ENCODE results near the gene GP5. TPM values are rescaled to one million over a fixed set of nuclear protein-coding genes. Genes with fewer than 3 reads are reported as not detected.

Gene GP5
- total RNA-seq, 1 donor from 2014 or later, result not detected

- no peak for DNase-seq (ENCODE audit: low spot score)
These were observed 1.2 kb downstream of the GP5 start for GRCh38 chr3:194397757-194398312.

- no peak for DNase-seq (ENCODE audit: low spot score)
These were observed 2.0 kb downstream of the GP5 start for GRCh38 chr3:194396859-194397756.

GRCh38 chr3:194396539-194396858 is 2.6 kb downstream of the GP5 start:
- no peak for DNase-seq (ENCODE audit: low spot score)

- no peak for DNase-seq (ENCODE audit: low spot score)
These were observed 3.1 kb downstream of the GP5 start for GRCh38 chr3:194395778-194396538.

- no peak for DNase-seq (ENCODE audit: low spot score)
These were observed 3.9 kb downstream of the GP5 start for GRCh38 chr3:194395212-194395611.

GRCh38 chr3:194392576-194392975 is 6.5 kb downstream of the GP5 start:
- no peak for DNase-seq (ENCODE audit: low spot score)

GRCh38 chr3:194390835-194391234 is 8.2 kb downstream of the GP5 start:
- DNase-seq (ENCODE audit: low spot score), result no peak

- DNase-seq (ENCODE audit: low spot score), result peak; percentile 53
These were observed 9.8 kb downstream of the GP5 start for GRCh38 chr3:194389269-194389668.

GRCh38 chr3:194387926-194388418 is 11.1 kb downstream of the GP5 start:
- DNase-seq (ENCODE audit: low spot score), result peak; percentile 49

- peak; percentile 26 for DNase-seq (ENCODE audit: low spot score)
These were observed 11.8 kb downstream of the GP5 start for GRCh38 chr3:194387276-194387675.

- DNase-seq (ENCODE audit: low spot score), result no peak
These were observed 12.4 kb downstream of the GP5 start for GRCh38 chr3:194386648-194387047.

- DNase-seq (ENCODE audit: low spot score), result peak; percentile 37
These were observed 13.0 kb downstream of the GP5 start for GRCh38 chr3:194386066-194386465.

GRCh38 chr3:194384569-194385001 is 14.5 kb downstream of the GP5 start:
- DNase-seq (ENCODE audit: low spot score), result peak; percentile 79

- DNase-seq (ENCODE audit: low spot score), result peak; percentile 60
These were observed 14.9 kb downstream of the GP5 start for GRCh38 chr3:194384156-194384555.

- peak; percentile 62 for DNase-seq (ENCODE audit: low spot score)
These were observed 15.7 kb downstream of the GP5 start for GRCh38 chr3:194383276-194383940.

GRCh38 chr3:194382892-194383223 is 16.2 kb downstream of the GP5 start:
- DNase-seq (ENCODE audit: low spot score), result peak; percentile 71

- DNase-seq (ENCODE audit: low spot score), result peak; percentile 77
These were observed 16.7 kb downstream of the GP5 start for GRCh38 chr3:194382196-194382891.

GRCh38 chr3:194381460-194381875 is 17.6 kb downstream of the GP5 start:
- peak; percentile 80 for DNase-seq (ENCODE audit: low spot score)

GRCh38 chr3:194380326-194380725 is 18.7 kb downstream of the GP5 start:
- peak; percentile 67 for DNase-seq (ENCODE audit: low spot score)

GRCh38 chr3:194379651-194380050 is 19.4 kb downstream of the GP5 start:
- peak; percentile 62 for DNase-seq (ENCODE audit: low spot score)

GRCh38 chr3:194379231-194379630 is 19.8 kb downstream of the GP5 start:
- peak; percentile 20 for DNase-seq (ENCODE audit: low spot score)

Measured in mesenteric fat pad (tissue), 1 donor.